Calu3 (cell line): ENCODE data around the gene BMP8B. TPM values are rescaled to one million over a fixed set of nuclear protein-coding genes. Genes with fewer than 3 reads are reported as not detected.
"Not testable (repeated sequence)": the region's sequence is repeated elsewhere in the genome, so short reads cannot be mapped to it uniquely, and the experiment has no call there.

Source experiments
- BruUV-seq: library from RNA; stranded (reverse); fragments of 400-500 nt; replicated peaks from 2 replicates; lab custom pipeline; 2021; lab: Mats Ljungman, UMichigan
- CTCF ChIA-PET: fragments of 300-600 bp; sonication (Branson Sonifier 250); formaldehyde crosslinking; loops from one replicate; lab custom pipeline; 2022; ENCODE audit warnings: antibody characterized with exemption; lab: Charles Lee
- DNase-seq: peaks from one replicate; pipeline ENCODE4 v3.0.0; 2022
- H3K27ac Mint-ChIP-seq: one replicate; pipeline ENCODE4 v1.8.0; 2022; ENCODE audit warnings: mixed read lengths; ENCODE audit not compliant: unreplicated experiment
- H3K27me3 Mint-ChIP-seq: one replicate; pipeline ENCODE4 v1.8.0; 2022; ENCODE audit warnings: mixed read lengths; ENCODE audit not compliant: unreplicated experiment
- H3K36me3 Mint-ChIP-seq: one replicate; pipeline ENCODE4 v1.8.0; 2022; ENCODE audit warnings: mild to moderate bottlenecking, moderate library complexity, mixed read lengths; ENCODE audit not compliant: insufficient read depth, unreplicated experiment
- H3K4me1 Mint-ChIP-seq: one replicate; pipeline ENCODE4 v1.8.0; 2022; ENCODE audit warnings: mild to moderate bottlenecking, low read depth, mixed read lengths; ENCODE audit not compliant: unreplicated experiment
- H3K4me3 Mint-ChIP-seq: one replicate; pipeline ENCODE4 v1.8.0; 2022; ENCODE audit warnings: mild to moderate bottlenecking, low read depth, moderate library complexity, mixed read lengths; ENCODE audit not compliant: unreplicated experiment
- H3K9me3 Mint-ChIP-seq: one replicate; pipeline ENCODE4 v1.8.0; 2022; ENCODE audit warnings: low read depth, mixed read lengths; ENCODE audit not compliant: unreplicated experiment
- intact Hi-C: fragments of 100-400 bp; cut with micrococcal nuclease; formaldehyde crosslinking; loops from one replicate; pipeline ENCODE4 v1.10.0; 2022; ENCODE audit not compliant: unreplicated experiment
- total RNA-seq: library from RNA; stranded (reverse); gene quantifications from 2 replicates; pipeline ENCODE4 v1.2.3, GENCODE V29; 2022
- TF ChIP-seq, protein P1 (sequence below): fragments of 200-600 bp; IDR thresholded peaks from one replicate; pipeline ENCODE4 v1.8.0; 2022; ENCODE audit warnings: antibody characterized with exemption; ENCODE audit not compliant: unreplicated experiment

BMP8B gene
- total RNA-seq, 1 experiment from 2014 or later, result 6.8 TPM

GRCh38 chr1:39787468-39787867 lies 1.2 kb downstream of the BMP8B start:
- Mint-ChIP-seq H3K4me1 (no peaks in the 10 kb centered on the region), H3K27me3 (no peaks in the 10 kb centered on the region), H3K9me3 (no peaks in the 10 kb centered on the region), H3K36me3 (peaks cover 17% of the 10 kb centered on the region), H3K4me3 (peak overlapping the region; percentile 74), H3K27ac (no peak overlapping the region)
- TF ChIP-seq, protein P1, sequence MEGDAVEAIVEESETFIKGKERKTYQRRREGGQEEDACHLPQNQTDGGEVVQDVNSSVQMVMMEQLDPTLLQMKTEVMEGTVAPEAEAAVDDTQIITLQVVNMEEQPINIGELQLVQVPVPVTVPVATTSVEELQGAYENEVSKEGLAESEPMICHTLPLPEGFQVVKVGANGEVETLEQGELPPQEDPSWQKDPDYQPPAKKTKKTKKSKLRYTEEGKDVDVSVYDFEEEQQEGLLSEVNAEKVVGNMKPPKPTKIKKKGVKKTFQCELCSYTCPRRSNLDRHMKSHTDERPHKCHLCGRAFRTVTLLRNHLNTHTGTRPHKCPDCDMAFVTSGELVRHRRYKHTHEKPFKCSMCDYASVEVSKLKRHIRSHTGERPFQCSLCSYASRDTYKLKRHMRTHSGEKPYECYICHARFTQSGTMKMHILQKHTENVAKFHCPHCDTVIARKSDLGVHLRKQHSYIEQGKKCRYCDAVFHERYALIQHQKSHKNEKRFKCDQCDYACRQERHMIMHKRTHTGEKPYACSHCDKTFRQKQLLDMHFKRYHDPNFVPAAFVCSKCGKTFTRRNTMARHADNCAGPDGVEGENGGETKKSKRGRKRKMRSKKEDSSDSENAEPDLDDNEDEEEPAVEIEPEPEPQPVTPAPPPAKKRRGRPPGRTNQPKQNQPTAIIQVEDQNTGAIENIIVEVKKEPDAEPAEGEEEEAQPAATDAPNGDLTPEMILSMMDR, result no peak
- DNase-seq, result no peak
- CTCF ChIA-PET, result no interaction called here
- intact Hi-C loops, result no loop called here
- BruUV-seq, result no TSS peak

DNA sequence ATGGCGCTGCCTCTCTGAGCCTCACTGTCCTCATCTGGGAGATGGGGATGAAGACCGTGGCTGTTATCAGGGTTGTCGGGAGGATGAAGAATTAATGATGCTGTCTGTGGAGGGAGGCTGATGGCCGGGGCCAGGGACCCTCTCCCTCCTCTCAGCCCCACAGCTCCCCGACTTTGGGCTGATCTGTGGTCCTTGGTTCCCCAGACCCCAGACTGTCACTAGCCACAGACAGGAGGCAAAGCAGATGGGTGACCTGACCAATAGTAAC lies 1.6 kb downstream of the BMP8B start:
- peak overlapping the region; percentile 74 for H3K4me3 Mint-ChIP-seq
- peaks cover 17% of the 10 kb centered on the region for H3K36me3 Mint-ChIP-seq
- intact Hi-C loops, DNase-seq, BruUV-seq, CTCF ChIA-PET, H3K4me1 Mint-ChIP-seq, H3K9me3 Mint-ChIP-seq, H3K27ac Mint-ChIP-seq, H3K27me3 Mint-ChIP-seq: not testable (repeated sequence)

- H3K27me3 Mint-ChIP-seq, CTCF ChIA-PET, intact Hi-C loops, H3K4me3 Mint-ChIP-seq, H3K9me3 Mint-ChIP-seq, BruUV-seq, H3K27ac Mint-ChIP-seq, DNase-seq, H3K4me1 Mint-ChIP-seq: not testable (repeated sequence)
- peaks cover 17% of the 10 kb centered on the region for H3K36me3 Mint-ChIP-seq
Observed at GRCh38 chr1:39786303-39787107, 2.2 kb downstream of the BMP8B start.

- H3K27ac Mint-ChIP-seq, H3K4me3 Mint-ChIP-seq: not testable (repeated sequence)
Observed at GRCh38 chr1:39782685-39783084, 6.0 kb downstream of the BMP8B start.

DNA sequence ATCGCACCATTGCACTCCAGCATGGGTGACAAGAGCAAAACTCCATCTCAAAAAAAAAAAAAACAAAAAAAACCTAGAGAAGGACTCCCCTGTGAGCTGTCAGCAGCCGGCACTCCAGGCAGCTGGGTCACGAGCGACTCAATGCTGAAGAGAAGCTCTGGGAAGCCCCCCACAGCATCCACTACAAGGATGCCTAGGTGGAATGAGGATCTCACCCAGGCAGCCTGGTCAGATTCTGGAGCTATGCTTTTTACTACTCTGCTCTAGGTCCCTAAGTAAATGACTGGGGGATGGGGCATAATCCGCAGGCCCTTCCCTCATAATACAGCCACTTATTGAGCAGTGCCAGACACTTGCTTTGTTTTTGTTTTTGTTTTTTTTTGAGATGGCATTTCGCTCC lies 6.6 kb downstream of the BMP8B start:
- Mint-ChIP-seq H3K4me1 (no peaks in the 10 kb centered on the region), H3K9me3 (no peaks in the 10 kb centered on the region), H3K4me3 (no peak overlapping the region), H3K27ac (no peak overlapping the region), H3K27me3 (no peaks in the 10 kb centered on the region), H3K36me3 (no peaks in the 10 kb centered on the region)
- CTCF ChIA-PET, result no interaction called here
- no TSS peak for BruUV-seq
- no peak for DNase-seq
- intact Hi-C loops, result no loop called here
- TF ChIP-seq, protein P1, result no peak

More at GRCh38 chr1:39782685-39783084, 6.0 kb downstream of the BMP8B start:
- H3K27me3 Mint-ChIP-seq, H3K36me3 Mint-ChIP-seq, DNase-seq, BruUV-seq, H3K9me3 Mint-ChIP-seq, intact Hi-C loops, H3K4me1 Mint-ChIP-seq, CTCF ChIA-PET: not testable (repeated sequence)

DNA sequence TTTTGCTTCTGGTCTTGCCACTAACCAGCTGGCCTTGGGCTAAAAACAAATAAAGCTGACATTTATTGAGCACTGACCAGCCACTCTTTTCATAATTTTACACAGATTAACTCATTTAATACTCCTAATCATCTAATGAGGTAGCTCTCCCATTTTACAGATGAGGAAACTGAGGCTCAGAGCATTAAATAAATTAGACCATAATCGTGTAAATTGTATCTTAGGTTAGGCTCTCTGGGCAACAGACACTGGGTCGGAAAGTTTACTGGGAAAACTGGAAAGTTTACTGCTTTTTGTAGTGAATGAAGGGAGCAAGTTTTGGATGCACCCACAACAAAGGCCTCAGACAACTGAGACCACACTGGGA lies 7.3 kb downstream of the BMP8B start:
- TF ChIP-seq, protein P1, result no peak
- no peak overlapping the region for H3K27ac Mint-ChIP-seq
- intact Hi-C loops, result no loop called here
- H3K4me1 Mint-ChIP-seq, result no peaks in the 10 kb centered on the region
- CTCF ChIA-PET, result no interaction called here
- H3K9me3 Mint-ChIP-seq, result no peaks in the 10 kb centered on the region
- H3K4me3 Mint-ChIP-seq, result no peak overlapping the region
- DNase-seq, result no peak
- BruUV-seq, result no TSS peak
- no peaks in the 10 kb centered on the region for H3K36me3 Mint-ChIP-seq
- H3K27me3 Mint-ChIP-seq, result no peaks in the 10 kb centered on the region
